NCI-H2196 treated with DMSO at 0.1 percent for 48 hours (cell line): ENCODE measurements around the gene MBD3L4.
"Not testable (repeated sequence)": the region's sequence is repeated elsewhere in the genome, so short reads cannot be mapped to it uniquely, and the experiment has no call there.

ENCODE experiments used
- DNase-seq: peaks from one replicate; lab custom pipeline; 2025; ENCODE audit not compliant: unreplicated experiment; lab: John Stamatoyannopoulos, UW

MBD3L4 gene

DNA sequence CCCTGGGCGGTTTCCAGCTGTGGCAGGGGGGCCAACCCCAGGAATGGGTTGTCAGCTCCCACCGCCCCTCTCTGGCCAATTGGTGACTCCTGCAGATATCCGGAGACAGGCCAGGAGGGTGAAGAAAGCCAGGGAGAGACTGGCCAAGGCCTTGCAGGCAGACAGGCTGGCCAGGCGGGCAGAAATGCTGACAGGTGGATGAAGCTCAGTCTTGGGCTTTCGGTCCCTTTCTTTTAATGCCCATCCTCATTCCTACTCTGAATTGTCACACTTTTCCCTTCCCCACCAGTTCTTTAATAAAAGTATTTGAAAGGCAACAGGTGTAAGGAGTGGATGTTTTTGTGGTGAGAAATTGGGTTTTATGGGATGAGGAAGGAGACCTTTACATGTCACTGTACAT is 11.4 kb upstream of the MBD3L4 start:
- not testable (repeated sequence) for DNase-seq

DNA sequence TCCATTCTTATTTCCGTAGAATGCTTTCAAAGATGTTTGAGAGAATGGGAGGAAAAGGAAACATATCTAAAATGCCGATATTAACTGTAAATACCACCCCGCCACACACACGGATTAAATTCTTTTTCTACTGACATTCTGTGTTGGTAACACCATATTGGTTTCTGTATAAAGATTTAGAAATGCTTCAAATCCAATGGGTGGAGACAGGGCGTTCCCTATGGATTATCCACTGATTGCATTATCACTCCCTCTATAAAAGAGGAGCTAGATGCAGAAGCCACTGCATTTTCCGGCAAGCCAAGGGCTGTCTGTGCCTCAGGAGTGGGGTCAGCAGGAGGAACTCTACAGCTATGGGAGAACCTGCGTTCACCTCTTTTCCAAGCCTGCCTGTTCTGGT is 9.0 kb upstream of the MBD3L4 start, which contains the start of gene MBD3L2:
MBD3L2 (plus strand) TSS at position 301 of the 400 bp plus-strand sequence; CDS start at position 354, 53 bp downstream.
- not testable (repeated sequence) for DNase-seq

GRCh38 chr19:7041563-7041962 is 1.6 kb upstream of the MBD3L4 start:
- not testable (repeated sequence) for DNase-seq

DNA sequence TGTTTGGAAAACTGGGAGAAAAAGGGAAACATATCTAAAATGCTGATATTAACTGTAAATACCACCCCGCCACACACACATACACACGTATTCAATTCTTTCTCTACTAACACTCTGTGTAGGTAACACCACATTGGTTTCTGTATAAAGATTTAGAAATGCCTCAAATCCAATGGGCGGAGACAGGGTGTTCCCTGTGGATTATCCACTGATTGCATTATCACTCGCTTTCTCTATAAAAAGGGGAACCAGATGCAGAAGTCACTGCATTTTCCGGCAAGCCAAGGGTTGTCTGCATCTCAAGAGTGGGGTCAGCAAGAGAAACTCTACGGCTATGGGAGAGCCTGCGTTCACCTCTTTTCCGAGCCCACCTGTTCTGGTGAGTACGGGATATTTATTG is 9.7 kb downstream of the MBD3L4 start, which contains the start of gene MBD3L5:
MBD3L5 (plus strand) TSS at position 301 of the 400 bp plus-strand sequence; CDS start at position 335, 34 bp downstream.
- DNase-seq: not testable (repeated sequence)

- DNase-seq: not testable (repeated sequence)
These were observed 11.2 kb downstream of the MBD3L4 start for GRCh38 chr19:7028790-7029189.

- not testable (repeated sequence) for DNase-seq
These were observed 18.6 kb downstream of the MBD3L4 start, which contains the start of gene MBD3L2B for GRCh38 chr19:7021331-7021730. Gene MBD3L2B (minus strand): TSS chr19:7021431. CDS start chr19:7021397, 34 bp downstream.

DNA sequence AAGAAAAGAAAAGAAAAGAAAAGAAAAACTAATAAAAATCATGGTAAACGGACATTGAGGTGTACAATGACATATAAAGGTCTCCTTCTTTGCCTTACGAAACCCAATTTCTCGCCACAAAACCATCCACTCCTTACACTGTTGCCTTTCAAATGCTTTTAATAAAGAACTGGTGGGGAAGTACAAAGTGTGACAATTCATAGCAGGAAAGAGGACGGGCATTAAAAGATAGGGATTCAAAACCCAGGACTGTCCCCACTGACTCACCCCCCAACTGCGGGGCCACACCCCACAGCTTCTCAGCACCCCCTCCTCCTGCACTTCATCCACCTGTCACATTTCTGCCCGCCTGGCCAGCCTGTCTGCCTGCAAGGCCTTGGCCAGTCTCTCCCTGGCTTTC is 21.2 kb downstream of the MBD3L4 start:
- no peak for DNase-seq

GRCh38 chr19:7013678-7014077 is 26.3 kb downstream of the MBD3L4 start:
- no peak for DNase-seq

GRCh38 chr19:7010722-7011593 is 29.0 kb downstream of the MBD3L4 start:
- DNase-seq: no peak

DNA sequence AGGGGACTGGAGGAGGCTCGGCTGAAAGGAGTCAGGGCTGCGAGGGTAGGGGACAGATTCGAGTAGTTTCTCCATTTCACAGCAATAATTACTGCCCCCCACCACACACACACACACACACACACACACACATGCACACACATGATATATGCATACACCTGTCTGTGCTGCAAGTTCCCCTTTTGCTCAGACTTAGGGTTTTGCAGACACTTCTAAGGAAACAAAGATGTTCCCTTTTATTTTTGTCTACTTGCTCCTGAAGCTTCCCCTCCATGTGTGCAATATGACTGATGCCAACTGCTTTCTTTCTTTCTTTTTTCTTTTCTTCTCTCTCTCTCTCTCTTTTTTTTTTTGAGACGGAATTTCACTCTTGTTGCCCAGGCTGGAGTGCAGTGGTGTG is 32.1 kb downstream of the MBD3L4 start:
- DNase-seq: no peak

DNA sequence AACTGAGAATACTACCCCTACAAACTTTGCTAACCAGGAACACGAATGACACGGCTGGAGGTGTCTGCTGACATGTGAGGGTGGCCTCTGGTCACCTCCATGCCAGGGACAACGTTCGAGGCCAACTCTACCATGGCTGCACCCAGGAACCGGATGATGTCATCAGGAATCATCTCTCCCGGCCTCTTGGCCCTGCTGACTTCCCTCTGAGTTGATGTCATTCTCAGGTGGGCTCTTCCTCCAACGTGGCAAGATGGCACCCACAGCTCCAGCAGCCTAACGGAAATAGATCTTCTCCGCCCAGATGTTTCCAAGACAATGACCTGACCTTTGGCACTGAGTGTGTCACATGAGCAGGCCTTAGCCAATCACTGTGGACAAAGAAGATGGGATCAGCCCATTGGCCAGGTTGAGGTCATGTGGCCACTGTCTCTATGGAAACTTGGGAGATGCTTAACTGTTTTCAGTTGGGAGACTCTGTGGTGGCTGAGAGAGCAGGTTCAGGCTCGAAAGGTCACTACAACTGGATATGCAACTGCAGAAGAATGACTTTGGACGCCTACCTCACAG is 33.8 kb downstream of the MBD3L4 start:
- no peak for DNase-seq

GRCh38 chr19:7004313-7004931 is 35.6 kb downstream of the MBD3L4 start:
- DNase-seq: peak; percentile 12

DNA sequence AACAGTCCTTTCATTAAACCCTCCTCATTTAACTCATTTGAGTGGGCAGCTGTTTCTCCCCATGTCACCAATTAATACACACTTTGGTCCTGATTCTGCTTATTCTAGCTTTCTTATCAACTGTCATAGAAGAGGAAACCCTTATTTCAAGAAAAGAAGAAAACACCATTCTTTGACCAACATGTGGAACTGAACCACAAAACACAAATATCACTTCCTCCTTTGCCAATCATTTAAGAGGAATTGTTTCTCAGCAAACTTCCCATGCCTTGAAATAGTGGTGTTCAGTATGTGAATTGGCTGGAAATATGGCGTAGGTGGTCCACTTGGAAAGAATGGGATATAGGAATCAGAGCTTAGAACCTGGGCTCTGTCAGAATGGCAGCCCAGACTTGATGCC is 39.2 kb downstream of the MBD3L4 start:
- no peak for DNase-seq

DNA sequence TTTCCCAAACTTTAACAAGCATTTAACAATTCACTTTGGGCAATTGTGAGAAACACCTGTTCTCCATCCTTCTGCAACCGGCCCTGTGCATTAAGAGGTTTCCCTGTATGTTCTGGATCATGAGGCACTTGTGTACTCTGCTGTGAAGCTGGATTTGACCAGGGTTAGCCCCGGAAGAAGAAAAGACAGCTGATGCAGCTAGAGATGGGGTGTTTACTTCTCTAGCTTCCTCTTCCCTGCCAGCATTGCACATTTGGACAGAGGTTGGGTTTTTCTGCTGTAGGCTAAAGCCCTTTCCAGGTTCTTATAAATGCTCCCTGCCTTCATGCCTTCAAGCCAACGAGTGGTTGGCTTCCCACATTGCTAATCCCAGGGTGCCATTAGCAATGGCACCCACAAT is 39.6 kb downstream of the MBD3L4 start:
- no peak for DNase-seq

GRCh38 chr19:6999933-7000332 is 40.0 kb downstream of the MBD3L4 start:
- no peak for DNase-seq

GRCh38 chr19:6997679-6998445 is 42.1 kb downstream of the MBD3L4 start:
- DNase-seq: no peak

DNA sequence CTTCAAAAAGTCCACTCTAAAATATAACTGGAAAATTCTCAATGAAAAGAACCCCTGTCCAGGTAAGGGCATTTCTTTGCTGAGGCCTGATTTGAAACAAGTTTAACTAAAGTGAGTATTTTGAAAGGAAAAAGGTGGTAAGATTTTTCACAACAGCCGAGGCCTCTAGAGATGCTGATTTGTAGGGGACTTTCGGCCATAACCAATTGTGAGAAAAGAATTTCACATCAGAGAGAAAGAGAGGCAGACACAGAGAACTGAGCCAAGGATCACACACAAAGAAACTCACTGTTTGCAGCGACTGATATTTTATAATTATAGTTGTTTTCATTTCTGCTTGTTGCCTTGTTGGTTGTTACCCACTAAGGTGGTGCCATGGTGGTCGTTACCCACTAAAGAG is 43.2 kb downstream of the MBD3L4 start:
- DNase-seq: no peak

GRCh38 chr19:6995054-6995453 is 44.9 kb downstream of the MBD3L4 start:
- no peak for DNase-seq

DNA sequence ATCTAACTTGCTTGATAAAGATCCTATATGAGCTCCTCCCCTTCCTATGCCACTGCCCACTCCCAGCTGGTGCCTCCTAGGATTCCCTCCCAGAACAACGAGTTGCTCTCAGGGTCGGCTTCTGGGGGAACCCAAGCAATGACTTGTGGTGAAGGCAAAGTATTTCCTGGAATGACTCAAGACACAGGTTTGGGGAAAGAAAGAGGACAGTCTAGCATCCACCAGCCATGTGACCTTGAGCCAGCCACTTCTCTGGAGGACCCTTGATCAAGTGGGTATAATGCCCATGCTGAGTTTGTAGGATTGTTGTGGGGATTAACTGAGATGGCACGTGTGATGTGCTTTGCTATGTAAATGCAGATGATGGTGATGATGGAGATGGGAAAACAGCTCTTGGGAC is 51.7 kb downstream of the MBD3L4 start:
- no peak for DNase-seq

DNA sequence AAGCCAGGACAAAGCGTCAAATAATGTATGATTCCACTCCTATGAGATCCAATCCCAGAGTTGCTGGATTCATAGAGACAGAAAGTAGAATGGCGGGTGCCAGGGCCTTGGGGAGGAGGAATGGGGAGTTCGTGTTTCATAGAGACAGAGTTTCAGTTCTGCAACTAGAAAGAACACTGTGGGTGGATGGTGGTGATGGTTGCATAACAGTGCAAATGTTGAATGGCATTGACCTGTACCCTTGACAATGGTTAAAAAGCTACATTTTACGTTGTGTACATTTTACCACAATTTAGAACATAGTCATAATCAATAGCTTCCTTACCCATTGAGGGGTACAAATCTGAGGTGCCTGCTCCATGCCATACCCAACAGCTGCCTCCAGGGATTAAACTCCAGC is 52.1 kb downstream of the MBD3L4 start:
- DNase-seq: no peak
